GM19324 (cell line): ENCODE data around the gene COL8A1.
"Not testable (repeated sequence)": the region's sequence is repeated elsewhere in the genome, so short reads cannot be mapped to it uniquely, and the experiment has no call there.

ENCODE experiments used
- ATAC-seq: cut with Tn5 transposase; IDR thresholded peaks from one replicate; pipeline ENCODE4 v1.9.1; 2021; ENCODE audit warnings: mild to moderate bottlenecking, moderate library complexity; ENCODE audit not compliant: unreplicated experiment, low FRiP score

COL8A1 gene

DNA sequence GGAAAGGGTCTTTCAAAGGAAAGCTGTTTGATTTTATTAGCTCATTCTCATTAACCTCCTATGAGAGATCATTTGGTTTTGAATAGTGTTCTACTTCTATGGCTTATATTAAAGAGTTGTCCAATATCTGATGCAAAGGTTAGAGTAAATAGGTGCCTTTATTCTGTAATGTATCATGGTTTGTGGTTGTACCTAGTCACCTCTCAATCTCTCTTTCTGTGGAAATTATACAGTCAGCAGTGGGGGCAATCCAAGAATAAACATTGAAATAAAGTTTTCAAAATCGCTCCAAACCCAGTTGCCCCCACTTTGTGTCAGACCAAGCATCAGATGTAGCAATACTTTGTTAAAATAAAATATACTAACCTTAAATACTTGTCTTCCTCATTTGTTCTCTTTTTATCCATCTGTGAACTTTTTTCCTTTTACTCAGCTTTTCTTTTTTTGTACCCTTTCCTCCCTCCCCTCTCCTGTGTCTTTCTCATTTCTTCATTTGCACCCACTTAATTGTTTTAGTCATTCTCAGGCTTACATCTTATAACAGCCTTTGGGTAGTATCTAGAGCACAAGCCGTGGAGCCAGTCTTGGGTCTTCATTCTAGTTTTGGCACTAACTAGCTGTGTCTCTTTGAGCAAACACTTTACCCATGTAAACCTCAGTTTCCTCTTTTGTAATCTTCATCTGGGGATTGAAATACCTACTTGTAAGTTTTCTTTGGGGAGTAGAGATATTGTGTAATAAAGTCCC lies 196.0 kb downstream of the COL8A1 start:
- ATAC-seq: no peak

DNA sequence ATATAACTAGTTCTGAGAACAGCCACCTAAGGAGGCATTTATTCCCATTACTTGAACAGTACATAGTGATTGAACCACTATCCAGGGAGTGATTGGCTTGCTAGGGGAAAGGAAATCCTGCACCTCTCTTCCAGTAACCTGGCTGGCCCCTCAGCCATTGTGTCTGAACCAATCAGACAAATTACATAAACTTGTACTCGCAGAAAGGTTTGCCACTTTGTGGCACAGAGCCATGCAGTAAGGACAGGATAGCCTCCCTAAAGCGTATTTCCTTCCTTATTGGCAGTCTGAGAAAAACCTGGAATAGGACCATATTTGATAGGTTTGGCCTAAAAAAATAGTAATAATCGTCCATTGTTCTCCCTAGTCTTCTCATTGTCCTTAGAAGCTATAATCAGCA lies 198.3 kb downstream of the COL8A1 start:
- ATAC-seq: no peak

- no peak for ATAC-seq
These were observed 199.3 kb downstream of the COL8A1 start for GRCh38 chr3:99837715-99838114.

DNA sequence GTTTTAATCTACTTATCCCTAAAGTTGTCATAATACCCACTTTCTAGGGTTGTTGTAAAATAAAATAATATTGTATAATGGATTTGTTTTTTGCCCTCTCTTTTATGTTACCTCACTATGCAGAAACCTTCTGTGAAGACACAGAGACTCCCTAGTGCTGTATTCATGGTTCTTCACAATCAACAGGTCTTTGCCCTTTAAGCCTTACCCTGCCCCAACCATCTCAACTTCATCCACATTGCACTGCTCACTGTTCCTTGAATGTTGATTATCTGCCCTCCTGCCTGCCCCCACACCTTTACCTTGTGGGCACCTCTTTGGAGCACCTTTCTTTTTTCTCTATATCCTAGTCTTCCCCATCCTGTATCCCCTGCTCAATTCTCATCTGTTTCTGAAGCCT lies 200.4 kb downstream of the COL8A1 start:
- ATAC-seq: no peak

- no peak for ATAC-seq
These were observed 201.2 kb downstream of the COL8A1 start for GRCh38 chr3:99839613-99840012.

- not testable (repeated sequence) for ATAC-seq
These were observed 203.6 kb downstream of the COL8A1 start for GRCh38 chr3:99841949-99842348.

- ATAC-seq: no peak
These were observed 204.6 kb downstream of the COL8A1 start for GRCh38 chr3:99842826-99843589.

GRCh38 chr3:99843590-99844258 lies 205.3 kb downstream of the COL8A1 start:
- no peak for ATAC-seq

GRCh38 chr3:99845331-99845730 lies 206.9 kb downstream of the COL8A1 start:
- no peak for ATAC-seq

- ATAC-seq: no peak
These were observed 207.6 kb downstream of the COL8A1 start for GRCh38 chr3:99845999-99846398.

- no peak for ATAC-seq
These were observed 208.2 kb downstream of the COL8A1 start for GRCh38 chr3:99846477-99847160.

DNA sequence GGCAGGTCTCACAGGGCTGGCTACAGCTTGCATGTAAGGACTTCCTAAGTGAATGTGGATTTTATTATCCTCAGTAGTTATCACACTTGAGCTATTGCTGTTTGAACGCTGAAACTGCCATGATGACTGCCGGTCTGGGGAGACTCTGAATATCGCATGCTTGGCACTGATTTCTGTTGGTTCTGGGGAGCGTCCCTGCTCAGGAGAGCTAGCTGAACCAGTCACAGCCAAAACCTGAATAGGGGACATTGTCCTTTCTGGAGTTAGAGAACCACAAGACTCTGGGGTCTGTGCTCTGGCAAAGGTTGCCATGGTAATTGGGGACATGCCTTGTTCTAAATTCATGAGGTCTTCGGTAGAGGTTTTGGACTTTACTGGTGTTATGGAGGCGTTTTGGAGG lies 210.0 kb downstream of the COL8A1 start:
- no peak for ATAC-seq
